Pancreas (tissue), 10 donors: ENCODE data around the gene GABBR1. TPM values are rescaled to one million over a fixed set of nuclear protein-coding genes. Genes with fewer than 3 reads are reported as not detected.
"Not testable (repeated sequence)": the region's sequence is repeated elsewhere in the genome, so short reads cannot be mapped to it uniquely, and the experiment has no call there.

ENCODE experiments used
- ATAC-seq, 4 donors: fragments of 200-7000 bp; cut with Tn5 transposase; one replicate each; pipeline versions ENCODE4 v1.8.0 to v1.9.1; 2020; ENCODE audit warnings: mild to moderate bottlenecking in 4 of 4, moderate library complexity in 4 of 4
- DNase-seq, 6 donors: peaks; one replicate each; pipeline ENCODE4 v3.0.0-alpha.2; 2020
- FAIRE-seq: peaks from 2 replicates; lab custom pipeline; 2012; peaks lifted over from hg19 to GRCh38; lab: Jason Lieb, UNC
- H3K27ac ChIP-seq, 4 donors: fragments of 200-600 bp; sonication (generic); 1 replicate in 3 of 4; 2 replicates in 1 of 4; pipeline versions ENCODE4 v1.5.0 to v1.8.0; 2020
- H3K27me3 ChIP-seq, 4 donors: fragments of 200-600 bp; one replicate each; pipeline ENCODE4 v1.8.0; 2021
- H3K36me3 ChIP-seq, 3 donors: fragments of 200-600 bp; sonication (generic) in 1 of 3; one replicate each; pipeline versions ENCODE4 v1.5.0 to v1.8.0; 2020 to 2021
- H3K4me1 ChIP-seq, 3 donors: fragments of 200-600 bp; one replicate each; pipeline ENCODE4 v1.8.0; 2021
- H3K4me3 ChIP-seq, 4 donors: fragments of 200-600 bp; sonication (generic) in 2 of 4; one replicate each; pipeline versions ENCODE4 v1.5.0 to v1.8.0; 2020 to 2021
- H3K9me3 ChIP-seq, 4 donors: fragments of 200-600 bp; one replicate each; pipeline ENCODE4 v1.8.0; 2021
- WGBS, 2 donors: extraction: QIAGEN DNeasy Blood & Tissue Kit; methylation state at CpG; one replicate each; pipeline ENCODE4 v1.1.7; 2013; 5-methylcytosine and 5-hydroxymethylcytosine counted together
- intact Hi-C, 3 donors: fragments of 100-400 bp; cut with DNase I; formaldehyde crosslinking; loops; one replicate each; pipeline versions ENCODE4 v1.11.1 to v1.14.2; 2022
- polyA plus RNA-seq, 2 donors: library from polyadenylated mRNA; stranded (reverse); fragments of 200-250 nt; gene quantifications; one replicate each; pipeline ENCODE4 v1.2.3, GENCODE V29; 2013
- total RNA-seq, 6 donors: library from RNA; stranded (reverse); fragmentation: NEBNext Ultra II Directional in 4 of 6; extraction: Animal tissue kit (Norgen Biotek cat#: 25700) in 4 of 6; gene quantifications; one replicate each; pipeline versions ENCODE4 v1.2.1 to v1.2.4, GENCODE V29; 2021 to 2023
- TF ChIP-seq, protein P1 (sequence below), 4 donors: fragments of 200-600 bp; sonication (generic) in 3 of 4; IDR thresholded peaks; one replicate each; pipeline versions ENCODE4 v1.5.0 to v1.8.0; 2021; ENCODE audit warnings: antibody characterized with exemption in 4 of 4
- donor health status: healthy with polysubstance abuse.
- donor health status: DM: no; HTN: no; CAD: no; lungs with moderate emphysema.
- donor health status: DM: no; HTN: no; CAD: no.
- donor health status: control.
- donor health status: control.
- donor health status: Bipolar disorder and iron deficiency.
- donor health status: DM: yes; HTN: yes; CAD: no.
- donor health status: DM: no; HTN: no; CAD: no.
- donor health status: DM: no; HTN: no; CAD: no.
- donor health status: DM: yes; HTN: yes; CAD: no.

The GABBR1 gene
- total and polyA plus RNA-seq, 8 donors, result 5.2 to 26.7 (median 8.7) TPM

DNA sequence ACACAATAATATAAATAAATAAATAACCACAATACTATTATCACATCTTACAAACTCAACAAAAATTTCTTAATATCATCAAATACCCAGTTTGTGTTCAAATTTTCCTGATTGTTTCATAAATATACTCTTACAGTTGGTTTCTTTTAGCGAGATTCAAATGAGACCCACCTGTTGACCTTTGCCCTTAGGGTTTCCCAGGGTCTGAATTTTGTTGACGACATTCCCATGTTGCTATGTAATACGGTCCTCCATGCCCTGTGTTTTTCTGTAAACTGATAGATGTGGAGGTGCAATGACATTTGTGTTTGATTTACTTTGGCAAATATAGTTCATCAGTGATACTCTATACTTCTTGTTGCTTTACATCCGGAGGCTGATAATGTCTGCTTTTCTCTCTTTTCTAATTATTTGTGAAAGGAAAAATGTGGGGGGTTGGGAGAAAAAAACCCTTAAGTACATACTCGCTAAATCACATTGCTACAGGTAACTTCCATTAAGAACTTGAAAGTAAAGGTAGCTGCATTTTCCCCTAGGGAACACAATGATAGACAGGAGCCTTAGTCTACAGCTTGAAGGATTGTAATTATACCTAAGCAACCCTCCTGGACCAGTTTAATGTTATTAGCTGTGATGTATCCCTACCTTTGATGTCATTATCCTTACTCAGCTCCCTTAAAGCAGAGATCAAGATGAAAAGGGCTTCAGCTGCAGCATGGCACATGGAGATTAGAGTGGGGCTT, 30.5 kb upstream of the GABBR1 start:
- FAIRE-seq (no peak), ATAC-seq (no peak), DNase-seq (no peak)
- no peak overlapping the region for H3K4me3 ChIP-seq
- intact Hi-C loops, result no loop called here
- TF ChIP-seq, protein P1, sequence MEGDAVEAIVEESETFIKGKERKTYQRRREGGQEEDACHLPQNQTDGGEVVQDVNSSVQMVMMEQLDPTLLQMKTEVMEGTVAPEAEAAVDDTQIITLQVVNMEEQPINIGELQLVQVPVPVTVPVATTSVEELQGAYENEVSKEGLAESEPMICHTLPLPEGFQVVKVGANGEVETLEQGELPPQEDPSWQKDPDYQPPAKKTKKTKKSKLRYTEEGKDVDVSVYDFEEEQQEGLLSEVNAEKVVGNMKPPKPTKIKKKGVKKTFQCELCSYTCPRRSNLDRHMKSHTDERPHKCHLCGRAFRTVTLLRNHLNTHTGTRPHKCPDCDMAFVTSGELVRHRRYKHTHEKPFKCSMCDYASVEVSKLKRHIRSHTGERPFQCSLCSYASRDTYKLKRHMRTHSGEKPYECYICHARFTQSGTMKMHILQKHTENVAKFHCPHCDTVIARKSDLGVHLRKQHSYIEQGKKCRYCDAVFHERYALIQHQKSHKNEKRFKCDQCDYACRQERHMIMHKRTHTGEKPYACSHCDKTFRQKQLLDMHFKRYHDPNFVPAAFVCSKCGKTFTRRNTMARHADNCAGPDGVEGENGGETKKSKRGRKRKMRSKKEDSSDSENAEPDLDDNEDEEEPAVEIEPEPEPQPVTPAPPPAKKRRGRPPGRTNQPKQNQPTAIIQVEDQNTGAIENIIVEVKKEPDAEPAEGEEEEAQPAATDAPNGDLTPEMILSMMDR (IDR thresholded peaks at IDR 0.05), result no peak
- no peaks in the 10 kb centered on the region for H3K4me1 ChIP-seq
- 15 to 27% methylated on average over 5 of the region's 5 CpGs for WGBS, 2 donors
- H3K27me3 ChIP-seq, result peaks cover 0 to 8% (median 0%) of the 10 kb centered on the region in 4 donors
- H3K27ac ChIP-seq, result no peak overlapping the region
- H3K36me3 ChIP-seq, result no peaks in the 10 kb centered on the region
- H3K9me3 ChIP-seq, result no peaks in the 10 kb centered on the region

DNA sequence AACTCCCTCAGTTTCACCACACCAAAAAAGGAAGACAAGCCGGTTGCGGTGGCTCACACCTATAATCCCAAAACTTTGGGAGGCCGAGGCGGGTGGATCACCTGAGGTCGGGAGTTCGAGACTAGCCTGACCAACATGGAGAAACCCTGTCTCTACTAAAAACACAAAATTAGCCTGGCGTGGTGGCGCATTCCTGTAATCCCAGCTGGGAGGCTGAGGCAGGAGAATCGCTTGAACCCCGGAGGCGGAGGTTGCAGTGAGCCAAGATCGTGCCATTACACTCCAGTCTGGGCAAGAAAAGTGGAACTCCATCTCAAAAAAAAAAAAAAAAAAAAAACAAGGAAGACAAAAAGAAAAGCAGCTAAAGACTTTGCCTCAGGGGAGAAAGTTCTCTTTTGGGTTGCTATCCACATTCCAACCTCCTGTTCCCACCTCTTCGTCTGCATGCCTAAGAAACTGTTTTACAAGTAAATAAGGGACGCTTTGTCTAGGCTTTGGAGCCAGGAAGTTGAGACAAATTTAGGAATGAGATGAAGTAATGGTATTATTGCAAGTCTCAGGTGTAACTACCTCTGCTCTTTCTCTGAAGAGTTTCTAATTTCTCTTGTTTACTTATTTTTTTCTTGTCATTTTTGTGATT, 28.6 kb upstream of the GABBR1 start:
- H3K27ac ChIP-seq, H3K4me3 ChIP-seq, H3K27me3 ChIP-seq, intact Hi-C loops, ATAC-seq, H3K9me3 ChIP-seq, DNase-seq, H3K36me3 ChIP-seq, H3K4me1 ChIP-seq, FAIRE-seq: not testable (repeated sequence)
- 32 to 35% methylated on average over 14 of the region's 14 CpGs for WGBS, 2 donors

DNA sequence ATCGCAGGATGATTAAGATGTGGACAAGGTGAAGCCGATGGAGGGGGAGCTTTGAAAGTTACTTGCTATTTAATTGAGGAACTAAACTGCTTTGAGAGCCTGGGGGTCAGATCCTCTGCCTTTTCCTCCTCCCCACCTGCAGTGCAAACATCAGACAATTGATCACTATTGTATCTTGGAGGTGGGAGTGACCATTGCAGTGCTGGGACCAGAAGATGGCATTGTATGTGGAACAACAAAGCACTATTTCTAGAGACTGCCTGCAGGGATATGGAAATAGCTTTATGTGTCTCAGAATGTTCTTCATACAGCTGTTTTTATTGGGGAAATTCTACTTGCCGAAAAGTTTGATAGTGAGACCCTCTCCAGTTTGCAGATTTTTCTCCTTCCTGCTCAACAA, 28.1 kb upstream of the GABBR1 start:
- Histone ChIP-seq H3K4me1 (no peaks in the 10 kb centered on the region), H3K9me3 (no peaks in the 10 kb centered on the region), H3K36me3 (no peaks in the 10 kb centered on the region), H3K27me3 (peaks cover 0 to 8% (median 0%) of the 10 kb centered on the region in 4 donors), H3K27ac (no peak overlapping the region), H3K4me3 (no peak overlapping the region)
- ATAC-seq (no peak), FAIRE-seq (no peak), DNase-seq (no peak)
- TF ChIP-seq, protein P1 (IDR thresholded peaks at IDR 0.05), result no peak
- WGBS, 2 donors, result 54 to 62% methylated on average over 3 of the region's 3 CpGs
- intact Hi-C loops, result no loop called here

DNA sequence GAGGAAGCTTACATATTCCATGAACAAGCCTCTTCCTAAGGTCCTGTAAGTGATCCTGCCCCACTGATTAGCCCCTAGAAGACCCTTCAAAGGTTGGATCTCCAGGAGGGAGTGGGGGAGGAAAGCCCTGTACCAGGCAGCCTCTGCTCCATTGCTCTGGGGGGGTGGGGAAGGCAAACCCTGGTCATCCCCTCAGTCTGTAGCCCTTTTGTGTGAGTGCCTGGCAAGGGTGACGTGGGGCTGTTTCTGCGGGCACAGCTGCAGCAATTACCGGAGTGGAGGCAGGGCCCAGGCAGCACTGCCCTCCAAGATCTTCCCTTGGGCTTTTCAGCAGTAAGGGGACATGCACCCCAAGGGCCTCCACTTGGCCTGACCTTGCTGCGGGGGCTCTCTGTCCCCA, 23.8 kb upstream of the GABBR1 start, which contains the start of gene MOG:
MOG (plus strand) TSS at position 295 of the 400 bp plus-strand sequence. CDS start 118 bp downstream, outside the sequence.
- FAIRE-seq, result no peak
- Histone ChIP-seq H3K27ac (no peak within 1 kb of the TSS), H3K27me3 (no peaks in the 10 kb centered on the region), H3K4me3 (no peak within 1 kb of the TSS), H3K36me3 (no peaks in the 10 kb centered on the region), H3K4me1 (no peaks in the 10 kb centered on the region), H3K9me3 (no peaks in the 10 kb centered on the region)
- 65 to 72% methylated on average over 4 of the region's 4 CpGs for WGBS, 2 donors
- no peak for DNase-seq
- TF ChIP-seq, protein P1 (IDR thresholded peaks at IDR 0.05), result no peak
- intact Hi-C loops, result no loop called here
- ATAC-seq, result no peak

GRCh38 chr6:29656157-29656556, 23.2 kb upstream of the GABBR1 start:
- Histone ChIP-seq H3K4me1 (no peaks in the 10 kb centered on the region), H3K4me3 (no peak overlapping the region), H3K27ac (no peak overlapping the region), H3K36me3 (no peaks in the 10 kb centered on the region), H3K27me3 (no peaks in the 10 kb centered on the region), H3K9me3 (no peaks in the 10 kb centered on the region)
- FAIRE-seq (no peak), DNase-seq (no peak), ATAC-seq (no peak)
- intact Hi-C loops, result no loop called here
- 41 to 42% methylated on average over 2 of the region's 2 CpGs for WGBS, 2 donors
- TF ChIP-seq, protein P1 (IDR thresholded peaks at IDR 0.05), result no peak
